RWPE2 (cell line): ENCODE data around the gene CXCL8.

Experiments used
- ATAC-seq: fragments of 200-7000 bp; cut with Tn5 transposase; 3 replicates; pipeline ENCODE4 v1.9.1; 2021; ENCODE audit warnings: low read depth
- DNase-seq: peaks from one replicate; pipeline ENCODE4 v3.0.0-alpha.2; 2020; ENCODE audit warnings: low spot score
- H3K27ac ChIP-seq: fragments of 450-650 bp; 2 replicates; pipeline ENCODE4 v1.5.1; 2017; ENCODE audit warnings: mild to moderate bottlenecking; ENCODE audit not compliant: poor library complexity, severe bottlenecking
- H3K27me3 ChIP-seq: fragments of 250-450 bp; sonication (Bioruptor Pico); 2 replicates; pipeline ENCODE4 v1.5.1; 2021; ENCODE audit warnings: mild to moderate bottlenecking, moderate library complexity; ENCODE audit not compliant: insufficient read depth, poor library complexity, severe bottlenecking
- H3K36me3 ChIP-seq: fragments of 250-450 bp; sonication (Bioruptor Pico); 2 replicates; pipeline ENCODE4 v1.5.1; 2020; ENCODE audit warnings: low read depth, mild to moderate bottlenecking, moderate library complexity
- H3K4me1 ChIP-seq: fragments of 250-450 bp; sonication (Bioruptor Pico); 2 replicates; pipeline ENCODE4 v1.5.1; 2021; ENCODE audit warnings: mild to moderate bottlenecking, moderate library complexity; ENCODE audit not compliant: insufficient read depth, poor library complexity, severe bottlenecking
- H3K4me3 ChIP-seq: fragments of 250-450 bp; sonication (Bioruptor Pico); 2 replicates; pipeline ENCODE4 v1.5.1; 2021; ENCODE audit warnings: mild to moderate bottlenecking, moderate library complexity; ENCODE audit not compliant: severe bottlenecking
- H3K9me3 ChIP-seq: fragments of 250-450 bp; sonication (Bioruptor Pico); 2 replicates; pipeline ENCODE4 v1.5.1; 2021; ENCODE audit warnings: mild to moderate bottlenecking, moderate library complexity; ENCODE audit not compliant: severe bottlenecking
- TF ChIP-seq, protein P1 (sequence below): fragments of 450-650 bp; IDR thresholded peaks from one replicate; pipeline ENCODE4 v1.5.1; 2017; ENCODE audit warnings: mild to moderate bottlenecking, moderate library complexity; ENCODE audit not compliant: poor library complexity, severe bottlenecking

The CXCL8 gene

DNA sequence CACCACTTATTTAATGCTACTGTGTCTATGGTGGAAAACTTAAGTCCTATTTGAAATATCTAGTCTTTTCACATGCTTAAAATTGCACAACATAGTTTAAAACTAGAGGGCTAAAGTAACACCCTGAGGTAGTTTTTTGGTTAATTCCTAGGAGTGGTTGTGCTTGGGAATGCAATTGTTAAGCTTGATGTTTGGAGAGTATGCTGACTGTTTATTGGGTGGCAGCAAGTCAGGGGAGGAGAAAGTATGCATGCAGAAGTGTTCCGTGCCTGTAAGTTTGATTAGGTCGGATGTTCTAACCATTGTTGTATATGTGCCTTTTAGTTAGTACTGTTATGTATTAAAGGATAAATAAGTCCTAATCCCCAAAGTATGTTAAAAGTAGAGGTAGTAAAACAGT is 40.5 kb downstream of the CXCL8 start:
- Histone ChIP-seq H3K4me3 (no peak overlapping the region), H3K36me3 (no peaks in the 10 kb centered on the region), H3K4me1 (peaks cover 20% of the 10 kb centered on the region), H3K9me3 (no peaks in the 10 kb centered on the region), H3K27me3 (no peaks in the 10 kb centered on the region), H3K27ac (no peak overlapping the region)
- no peak for DNase-seq
- TF ChIP-seq, protein P1, sequence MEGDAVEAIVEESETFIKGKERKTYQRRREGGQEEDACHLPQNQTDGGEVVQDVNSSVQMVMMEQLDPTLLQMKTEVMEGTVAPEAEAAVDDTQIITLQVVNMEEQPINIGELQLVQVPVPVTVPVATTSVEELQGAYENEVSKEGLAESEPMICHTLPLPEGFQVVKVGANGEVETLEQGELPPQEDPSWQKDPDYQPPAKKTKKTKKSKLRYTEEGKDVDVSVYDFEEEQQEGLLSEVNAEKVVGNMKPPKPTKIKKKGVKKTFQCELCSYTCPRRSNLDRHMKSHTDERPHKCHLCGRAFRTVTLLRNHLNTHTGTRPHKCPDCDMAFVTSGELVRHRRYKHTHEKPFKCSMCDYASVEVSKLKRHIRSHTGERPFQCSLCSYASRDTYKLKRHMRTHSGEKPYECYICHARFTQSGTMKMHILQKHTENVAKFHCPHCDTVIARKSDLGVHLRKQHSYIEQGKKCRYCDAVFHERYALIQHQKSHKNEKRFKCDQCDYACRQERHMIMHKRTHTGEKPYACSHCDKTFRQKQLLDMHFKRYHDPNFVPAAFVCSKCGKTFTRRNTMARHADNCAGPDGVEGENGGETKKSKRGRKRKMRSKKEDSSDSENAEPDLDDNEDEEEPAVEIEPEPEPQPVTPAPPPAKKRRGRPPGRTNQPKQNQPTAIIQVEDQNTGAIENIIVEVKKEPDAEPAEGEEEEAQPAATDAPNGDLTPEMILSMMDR = no peak
- no peak for ATAC-seq

DNA sequence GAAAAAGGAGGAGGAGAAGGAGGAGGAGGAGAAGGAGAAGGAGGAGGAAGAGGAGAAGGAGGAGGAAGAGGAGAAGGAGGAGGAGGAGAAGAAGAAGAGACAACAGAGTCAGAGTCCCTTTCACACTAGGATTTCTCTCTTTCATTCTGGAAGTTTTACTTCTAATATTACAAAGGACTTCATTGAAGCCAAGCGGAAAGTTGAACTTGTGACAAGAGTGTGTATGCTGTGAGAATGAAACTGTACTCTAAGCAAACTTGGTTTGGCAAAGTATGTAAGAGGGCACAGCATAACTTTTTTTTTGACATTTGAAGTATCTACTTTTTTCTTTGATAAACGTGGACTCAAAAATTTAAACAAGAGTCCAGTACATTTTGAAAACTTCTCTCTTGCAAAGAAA is 48.0 kb downstream of the CXCL8 start:
- H3K9me3 ChIP-seq = no peaks in the 10 kb centered on the region
- H3K4me3 ChIP-seq = no peak overlapping the region
- H3K27me3 ChIP-seq = no peaks in the 10 kb centered on the region
- peaks cover 8% of the 10 kb centered on the region for H3K4me1 ChIP-seq
- DNase-seq (no peak), ATAC-seq (no peak)
- no peak overlapping the region for H3K27ac ChIP-seq
- no peaks in the 10 kb centered on the region for H3K36me3 ChIP-seq
- TF ChIP-seq, protein P1 = no peak
